ENCODE data around the gene LARP1B.
"Not testable (repeated sequence)": the region's sequence is repeated elsewhere in the genome, so short reads cannot be mapped to it uniquely, and the experiment has no call there.

The LARP1B gene

GRCh38 chr4:128060699-128061565, at the start of gene LARP1B:
Gene LARP1B (plus strand): TSS chr4:128061312. CDS start chr4:128074952, 13,640 bp downstream.
- DNase-seq (ENCODE audit: extremely low read depth, low read depth): peak; percentile 91
- TF ChIP-seq, protein P1, sequence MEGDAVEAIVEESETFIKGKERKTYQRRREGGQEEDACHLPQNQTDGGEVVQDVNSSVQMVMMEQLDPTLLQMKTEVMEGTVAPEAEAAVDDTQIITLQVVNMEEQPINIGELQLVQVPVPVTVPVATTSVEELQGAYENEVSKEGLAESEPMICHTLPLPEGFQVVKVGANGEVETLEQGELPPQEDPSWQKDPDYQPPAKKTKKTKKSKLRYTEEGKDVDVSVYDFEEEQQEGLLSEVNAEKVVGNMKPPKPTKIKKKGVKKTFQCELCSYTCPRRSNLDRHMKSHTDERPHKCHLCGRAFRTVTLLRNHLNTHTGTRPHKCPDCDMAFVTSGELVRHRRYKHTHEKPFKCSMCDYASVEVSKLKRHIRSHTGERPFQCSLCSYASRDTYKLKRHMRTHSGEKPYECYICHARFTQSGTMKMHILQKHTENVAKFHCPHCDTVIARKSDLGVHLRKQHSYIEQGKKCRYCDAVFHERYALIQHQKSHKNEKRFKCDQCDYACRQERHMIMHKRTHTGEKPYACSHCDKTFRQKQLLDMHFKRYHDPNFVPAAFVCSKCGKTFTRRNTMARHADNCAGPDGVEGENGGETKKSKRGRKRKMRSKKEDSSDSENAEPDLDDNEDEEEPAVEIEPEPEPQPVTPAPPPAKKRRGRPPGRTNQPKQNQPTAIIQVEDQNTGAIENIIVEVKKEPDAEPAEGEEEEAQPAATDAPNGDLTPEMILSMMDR (IDR thresholded peaks at IDR 0.05; ENCODE audit: low read depth, low read length): no peak

DNA sequence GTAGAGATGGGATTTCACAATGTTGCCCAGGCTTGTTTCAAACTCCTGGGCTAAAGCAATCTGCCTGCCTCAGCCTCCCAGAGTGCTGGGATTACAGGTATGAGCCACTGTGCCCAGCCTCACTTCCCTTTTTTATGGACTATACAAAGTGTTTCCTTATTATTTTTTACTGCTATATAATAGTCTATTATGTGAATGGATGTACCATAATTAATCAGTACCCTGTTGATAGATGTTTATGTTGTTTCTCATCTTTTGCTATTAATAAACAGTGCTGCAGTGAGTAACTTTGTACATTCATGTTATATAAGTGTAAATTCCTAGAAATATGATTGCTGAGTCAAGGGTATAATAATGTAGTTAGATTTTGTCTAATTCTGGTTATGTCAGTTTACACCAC, 35.8 kb upstream of the LARP1B start:
- TF ChIP-seq, protein P1 (IDR thresholded peaks at IDR 0.05; ENCODE audit: low read depth, low read length): no peak
- no peak for DNase-seq (ENCODE audit: extremely low read depth, low read depth)

DNA sequence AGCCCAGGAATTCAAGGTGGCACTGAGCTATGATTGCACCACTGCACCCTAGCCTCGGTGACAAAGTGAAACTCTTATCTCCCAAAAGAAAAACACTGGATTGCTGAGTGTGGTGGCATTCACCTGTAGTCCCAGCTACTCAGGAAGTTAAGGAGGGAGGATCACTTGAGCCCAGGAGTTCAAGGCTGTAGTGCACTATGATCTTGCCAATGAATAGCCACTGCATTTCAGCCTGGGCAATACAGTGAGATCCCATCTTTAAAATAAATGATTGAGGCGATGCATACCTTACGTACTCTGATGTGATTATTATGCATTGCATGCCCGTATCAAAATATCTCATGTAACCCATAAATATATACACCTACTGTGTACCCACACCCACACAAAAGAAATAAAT, 31.2 kb upstream of the LARP1B start:
- TF ChIP-seq, protein P1 (IDR thresholded peaks at IDR 0.05; ENCODE audit: low read depth, low read length): no peak
- no peak for DNase-seq (ENCODE audit: extremely low read depth, low read depth)

DNA sequence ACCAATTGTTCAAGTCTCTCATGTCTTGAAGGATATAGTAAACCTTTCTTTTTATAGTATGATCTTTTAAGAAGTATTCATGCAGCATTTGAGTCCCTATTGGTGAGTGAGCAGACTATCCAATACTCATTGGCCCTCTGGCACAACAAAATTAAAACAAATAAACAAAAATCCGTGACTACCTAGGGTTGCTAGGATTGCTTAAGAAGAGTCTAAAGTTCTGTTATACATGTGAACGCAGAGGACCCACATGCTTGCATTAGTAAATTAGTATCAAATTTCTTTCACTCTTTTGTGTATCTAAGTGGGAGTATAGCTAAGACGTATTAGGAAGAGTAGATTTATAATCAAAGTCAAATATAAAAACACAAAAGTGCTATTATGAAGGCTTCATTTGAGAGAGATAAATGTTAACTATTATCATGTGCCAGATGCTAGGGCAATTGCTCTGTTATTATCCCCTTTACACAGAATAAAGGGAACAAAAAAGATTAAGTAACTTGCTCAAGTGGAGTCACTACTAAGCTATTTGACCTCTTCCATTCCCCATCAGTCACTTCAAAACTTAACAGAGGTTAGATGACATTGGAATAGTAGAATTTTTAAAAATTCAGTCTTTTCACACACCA, 29.2 kb upstream of the LARP1B start:
- no peak for DNase-seq (ENCODE audit: extremely low read depth, low read depth)
- TF ChIP-seq, protein P1 (IDR thresholded peaks at IDR 0.05; ENCODE audit: low read depth, low read length): no peak

DNA sequence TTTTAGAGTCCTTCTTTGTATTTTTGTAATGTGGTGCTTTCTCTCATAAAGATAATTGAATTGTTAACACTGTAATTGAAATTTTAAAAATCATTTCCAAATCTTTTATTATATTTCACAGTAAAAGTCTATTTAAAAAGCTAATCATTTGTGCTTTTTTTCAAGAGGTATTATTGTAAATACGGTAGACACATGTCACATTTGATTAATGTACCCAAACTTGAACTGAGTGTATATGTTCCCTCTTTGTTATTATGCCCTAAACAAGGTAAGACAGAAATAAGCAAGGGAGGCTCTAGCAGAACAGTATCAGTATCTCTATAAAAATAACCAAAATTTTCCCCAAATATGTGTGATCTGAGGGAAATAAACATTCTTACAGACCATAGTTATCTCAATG, 21.5 kb upstream of the LARP1B start:
- DNase-seq (ENCODE audit: extremely low read depth, low read depth): no peak
- TF ChIP-seq, protein P1 (IDR thresholded peaks at IDR 0.05; ENCODE audit: low read depth, low read length): no peak

DNA sequence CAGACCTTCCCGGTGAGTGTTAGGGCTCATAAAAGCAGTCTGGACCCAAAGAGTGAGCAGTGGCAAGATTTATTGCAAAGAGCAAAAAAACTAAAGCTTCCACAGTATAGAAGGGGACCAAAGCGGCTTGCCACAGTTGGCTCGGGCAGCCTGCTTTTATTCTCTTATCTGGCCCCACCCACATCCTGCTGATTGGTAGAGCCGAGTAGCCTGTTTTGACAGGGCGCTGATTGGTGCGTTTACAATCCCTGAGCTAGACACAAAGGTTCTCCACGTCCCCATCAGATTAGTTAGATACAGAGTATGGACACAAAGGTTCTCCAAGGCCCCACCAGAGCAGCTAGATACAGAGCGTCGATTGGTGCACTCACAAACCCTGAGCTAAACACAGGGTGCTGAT, 14.1 kb upstream of the LARP1B start:
- DNase-seq (ENCODE audit: extremely low read depth, low read depth): not testable (repeated sequence)

- not testable (repeated sequence) for DNase-seq (ENCODE audit: extremely low read depth, low read depth)
Observed at GRCh38 chr4:128047514-128047913, 13.6 kb upstream of the LARP1B start.

DNA sequence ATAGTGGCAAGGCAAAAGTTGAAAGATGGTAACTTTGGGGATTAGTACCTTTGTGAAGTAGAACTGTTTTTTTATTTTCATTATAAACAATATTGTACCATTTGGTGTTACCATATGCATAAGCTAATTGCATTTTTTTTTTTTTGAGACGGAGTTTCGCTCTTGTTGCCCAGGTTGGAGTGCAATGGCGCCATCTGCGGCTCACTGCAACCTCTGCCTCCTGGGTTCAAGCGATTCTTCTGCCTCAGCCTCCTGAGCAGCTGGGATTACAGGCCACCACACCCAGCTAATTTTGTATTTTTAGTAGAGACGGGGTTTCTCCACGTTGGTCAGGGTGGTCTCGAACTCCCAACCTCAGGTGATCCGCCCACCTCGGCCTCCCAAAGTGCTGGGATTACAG, 9.9 kb upstream of the LARP1B start:
- not testable (repeated sequence) for DNase-seq (ENCODE audit: extremely low read depth, low read depth)

DNA sequence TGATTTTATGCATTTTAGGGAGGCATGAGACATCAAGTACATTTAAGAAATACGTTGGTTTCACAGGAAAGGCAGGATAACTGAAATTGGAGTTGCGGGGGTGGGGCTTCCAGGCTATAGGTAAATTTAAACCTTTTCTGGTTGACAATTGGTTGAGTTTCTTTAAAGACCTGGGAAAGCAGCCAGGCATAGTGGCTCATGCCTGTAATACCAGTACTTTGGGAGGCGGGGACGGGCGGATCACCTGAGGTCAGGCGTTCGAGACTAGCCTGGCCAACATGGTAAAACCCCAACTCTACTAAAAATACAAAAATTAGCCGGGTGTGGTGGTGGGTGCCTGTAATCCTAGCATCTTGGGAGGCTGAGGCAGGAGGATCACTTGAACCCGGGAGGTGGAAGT, 6.2 kb upstream of the LARP1B start:
- DNase-seq (ENCODE audit: extremely low read depth, low read depth): not testable (repeated sequence)

DNA sequence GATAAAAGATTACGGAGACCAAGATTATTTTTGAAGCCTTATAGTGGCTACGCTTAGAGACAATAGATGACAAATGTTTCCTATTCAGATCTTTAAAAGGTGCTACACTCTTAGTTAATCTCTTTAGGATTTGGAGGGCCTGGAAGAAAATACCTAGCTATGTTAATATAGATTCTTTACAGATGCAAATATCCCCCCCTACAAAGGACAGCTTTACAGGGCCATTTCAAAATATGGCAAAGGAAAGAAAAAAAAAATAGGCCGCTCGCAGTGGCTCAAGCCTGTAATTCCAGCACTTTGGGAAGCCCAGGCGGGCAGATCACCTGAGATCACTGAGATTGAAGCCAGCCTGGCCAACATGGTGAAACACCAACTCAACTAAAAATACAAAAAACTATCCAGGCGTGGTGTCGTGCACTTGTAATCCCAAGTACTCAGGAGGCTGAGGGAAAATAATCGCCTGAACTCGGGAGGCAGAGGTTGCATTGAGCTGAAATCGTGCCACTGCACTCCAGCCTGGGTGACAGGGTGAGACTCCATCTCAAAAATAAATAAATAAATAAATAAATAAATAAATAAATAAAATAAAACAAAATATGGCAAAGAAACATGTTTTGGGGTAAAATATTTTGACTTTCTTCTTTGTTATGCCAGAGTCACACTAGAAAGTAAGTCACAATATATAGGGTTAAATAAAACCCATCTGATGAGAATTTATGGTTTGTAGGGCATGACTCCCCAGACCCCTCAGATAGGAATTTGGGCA, 5.5 kb upstream of the LARP1B start:
- DNase-seq (ENCODE audit: extremely low read depth, low read depth): not testable (repeated sequence)
